HepG2 (cell line): ENCODE measurements around the gene AANAT. TPM values are rescaled to one million over a fixed set of nuclear protein-coding genes. Genes with fewer than 3 reads are reported as not detected.
A peak's percentile ranks its signal among the peaks of the same experiment; 100 is the strongest.

Experiments used
- ELF1 ChIP-seq: sonication (generic); formaldehyde crosslinking; IDR thresholded peaks from 2 replicates; pipeline ENCODE4 v1.4.0; 2020; ENCODE audit warnings: missing genetic modification reagents
- FOXK1 ChIP-seq: sonication (generic); formaldehyde crosslinking; IDR thresholded peaks from 2 replicates; pipeline ENCODE4 v1.4.0; 2020; ENCODE audit warnings: low read depth, missing genetic modification reagents, borderline replicate concordance
- GATAD1 ChIP-seq: IDR thresholded peaks from 2 replicates; pipeline ENCODE4 v1.6.1; 2016; ENCODE audit warnings: missing genetic modification reagents, missing compliant biosample characterization
- IRX3 ChIP-seq: sonication (generic); formaldehyde crosslinking; IDR thresholded peaks from 2 replicates; pipeline ENCODE4 v1.8.1; 2023; ENCODE audit warnings: mild to moderate bottlenecking, low read depth, missing genetic modification reagents, borderline replicate concordance
- JARID2 ChIP-seq: sonication (generic); formaldehyde crosslinking; IDR thresholded peaks from 2 replicates; pipeline ENCODE4 v1.8.1; 2023; ENCODE audit warnings: missing genetic modification reagents, inconsistent platforms; ENCODE audit not compliant: insufficient replicate concordance
- KLF11 ChIP-seq: IDR thresholded peaks from 2 replicates; pipeline ENCODE4 v1.6.1; 2016; ENCODE audit warnings: missing compliant biosample characterization
- NR2F6 ChIP-seq, 2 experiments: IDR thresholded peaks; 2 replicates each; pipeline ENCODE4 v1.6.1; 2016; ENCODE audit warnings: antibody characterized with exemption in 1 of 2, mild to moderate bottlenecking in 1 of 2
- PTBP1 ChIP-seq: fragments of 200-400 bp; formaldehyde crosslinking; IDR thresholded peaks from 2 replicates; pipeline ENCODE4 v1.6.1; 2018; ENCODE audit warnings: low read length, low read depth; ENCODE audit not compliant: poor library complexity, severe bottlenecking
- ZMAT3 ChIP-seq: sonication (generic); formaldehyde crosslinking; conservative IDR thresholded peaks from 2 replicates; pipeline ENCODE4 v1.7.0; 2021; ENCODE audit warnings: missing genetic modification reagents
- ZNF331 ChIP-seq: sonication (generic); formaldehyde crosslinking; IDR thresholded peaks from 2 replicates; pipeline ENCODE4 v1.4.0; 2020; ENCODE audit warnings: missing genetic modification reagents
- ZNF556 ChIP-seq: sonication (generic); formaldehyde crosslinking; IDR thresholded peaks from 2 replicates; pipeline ENCODE4 v1.4.0; 2020; ENCODE audit warnings: mild to moderate bottlenecking, missing genetic modification reagents, borderline replicate concordance
- ZNF572 ChIP-seq: sonication (generic); formaldehyde crosslinking; IDR thresholded peaks from 2 replicates; pipeline ENCODE4 v1.5.1; 2020; ENCODE audit warnings: mild to moderate bottlenecking, missing genetic modification reagents
- ZNF589 ChIP-seq: sonication (generic); formaldehyde crosslinking; conservative IDR thresholded peaks from 2 replicates; pipeline ENCODE4 v1.8.0; 2022; ENCODE audit warnings: mild to moderate bottlenecking, moderate library complexity, missing genetic modification reagents
- ZNF7 ChIP-seq: IDR thresholded peaks from 2 replicates; pipeline ENCODE4 v1.6.1; 2016; ENCODE audit warnings: missing biosample characterization, missing genetic modification reagents
- ZNF768 ChIP-seq: sonication (generic); formaldehyde crosslinking; IDR thresholded peaks from 2 replicates; pipeline ENCODE4 v1.4.0; 2020; ENCODE audit warnings: missing genetic modification reagents
- polyA plus RNA-seq, 8 experiments: library from polyadenylated mRNA; depleted of rRNA in 3 of 8; stranded (reverse) in 7 of 8; unstranded in 1 of 8; fragments of >200 nt; fragmentation: Illumina TruSeq in 4 of 8; extraction: Trizol in 4 of 8; gene quantifications; 2 replicates each; pipeline versions ENCODE4 v1.2.1 to v1.2.3, GENCODE V29; 2011 to 2016; ENCODE audit warnings: low read depth in 4 of 8, missing spikeins in 1 of 8, mixed read lengths in 1 of 8; ENCODE audit not compliant: insufficient read depth in 1 of 8
- total RNA-seq, 5 experiments: library from RNA; depleted of rRNA; stranded (reverse); fragments of >200 nt; fragmentation: Illumina TruSeq; extraction: Trizol; gene quantifications; 2 replicates each; pipeline ENCODE4 v1.2.3, GENCODE V29; 2016; ENCODE audit warnings: low read depth in 1 of 5
- TF ChIP-seq, protein P1 (sequence below): sonication (generic); formaldehyde crosslinking; IDR thresholded peaks from 2 replicates; pipeline ENCODE4 v1.4.0; 2020; ENCODE audit warnings: missing genetic modification reagents
- TF ChIP-seq, protein P2 (sequence below): sonication (generic); formaldehyde crosslinking; IDR thresholded peaks from 2 replicates; pipeline ENCODE4 v1.5.1; 2020; ENCODE audit warnings: mild to moderate bottlenecking, missing genetic modification reagents, moderate library complexity
- TF ChIP-seq, protein P3 (sequence below): sonication (generic); formaldehyde crosslinking; IDR thresholded peaks from 2 replicates; pipeline ENCODE4 v1.4.0; 2020; ENCODE audit warnings: missing genetic modification reagents
- TF ChIP-seq, protein P4 (sequence below): sonication (generic); formaldehyde crosslinking; IDR thresholded peaks from 2 replicates; pipeline ENCODE4 v1.4.0; 2020; ENCODE audit warnings: missing genetic modification reagents
- TF ChIP-seq, protein P5 (sequence below): sonication (generic); formaldehyde crosslinking; IDR thresholded peaks from 2 replicates; pipeline ENCODE4 v1.5.0; 2020; ENCODE audit warnings: missing genetic modification reagents

The AANAT gene
- total and polyA plus RNA-seq, 2 of the 13 experiments (the other 11 are each of a cell fraction or from before 2014, with no cell fraction given), result 0.07 TPM; not detected in 1

DNA sequence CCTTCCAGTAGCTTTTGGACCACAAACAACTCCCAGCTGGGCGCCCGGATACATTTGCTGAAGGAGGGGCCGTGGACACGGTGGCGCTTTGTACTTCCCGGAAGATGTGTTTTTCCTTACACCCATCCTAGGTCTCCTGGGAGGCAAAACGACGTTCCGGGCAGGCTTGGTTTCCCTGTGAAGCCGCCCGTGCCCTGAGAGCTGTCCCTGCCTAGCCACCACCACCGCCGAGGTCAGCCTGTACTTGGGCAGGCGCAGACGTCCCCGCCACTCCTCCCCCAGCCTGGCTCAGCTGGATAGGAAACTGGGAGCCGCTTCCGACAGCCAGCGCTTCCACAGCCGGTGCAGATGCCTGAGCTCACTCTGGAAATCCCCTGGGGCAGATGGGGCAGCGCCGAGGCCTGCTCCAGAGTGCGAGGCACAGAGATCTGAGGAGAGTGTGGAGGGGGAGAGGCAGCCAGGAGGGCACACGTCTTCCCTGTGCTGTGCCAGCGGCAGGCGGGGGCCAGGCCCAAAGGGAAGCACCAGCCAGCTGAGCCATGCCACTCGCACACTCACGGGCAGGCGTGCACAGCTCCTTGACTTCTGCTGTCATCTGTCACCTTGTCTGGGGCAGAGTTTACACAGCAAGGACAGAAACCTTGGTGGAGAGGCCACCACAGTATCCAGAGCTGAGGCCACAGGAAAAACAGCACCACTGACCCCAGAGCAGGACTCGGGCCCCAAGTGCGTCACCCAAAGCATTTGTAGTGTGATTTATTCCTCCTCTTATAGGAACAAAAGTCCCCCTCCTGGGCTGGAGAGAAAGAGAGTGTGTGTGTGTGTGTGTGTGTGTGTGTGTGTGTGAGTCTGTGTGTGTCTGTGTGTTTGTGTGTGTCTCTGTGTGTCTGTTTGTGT lies 30.8 kb downstream of the AANAT start (continued):
- TF ChIP-seq, protein P1, sequence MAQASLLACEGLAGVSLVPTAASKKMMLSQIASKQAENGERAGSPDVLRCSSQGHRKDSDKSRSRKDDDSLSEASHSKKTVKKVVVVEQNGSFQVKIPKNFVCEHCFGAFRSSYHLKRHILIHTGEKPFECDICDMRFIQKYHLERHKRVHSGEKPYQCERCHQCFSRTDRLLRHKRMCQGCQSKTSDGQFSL (CRISPR knock-in tag), result 0 out of 2 replicates have a peak, but pooled peaks have one; percentile 38
- 0 out of 2 replicates have a peak, but pooled peaks have one; percentile 6 for TF ChIP-seq ZNF589 (CRISPR knock-in tag)
- TF ChIP-seq ZNF572 (CRISPR knock-in tag), result 0 out of 2 replicates have a peak, but pooled peaks have one; percentile 22
- TF ChIP-seq, protein P2, sequence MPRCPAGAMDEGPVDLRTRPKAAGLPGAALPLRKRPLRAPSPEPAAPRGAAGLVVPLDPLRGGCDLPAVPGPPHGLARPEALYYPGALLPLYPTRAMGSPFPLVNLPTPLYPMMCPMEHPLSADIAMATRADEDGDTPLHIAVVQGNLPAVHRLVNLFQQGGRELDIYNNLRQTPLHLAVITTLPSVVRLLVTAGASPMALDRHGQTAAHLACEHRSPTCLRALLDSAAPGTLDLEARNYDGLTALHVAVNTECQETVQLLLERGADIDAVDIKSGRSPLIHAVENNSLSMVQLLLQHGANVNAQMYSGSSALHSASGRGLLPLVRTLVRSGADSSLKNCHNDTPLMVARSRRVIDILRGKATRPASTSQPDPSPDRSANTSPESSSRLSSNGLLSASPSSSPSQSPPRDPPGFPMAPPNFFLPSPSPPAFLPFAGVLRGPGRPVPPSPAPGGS (CRISPR knock-in tag), result peak; percentile 59
- no peak for TF ChIP-seq FOXK1 (CRISPR knock-in tag)
- peak; percentile 79; the same call in 1 of the 2 replicates for TF ChIP-seq ZNF331 (CRISPR knock-in tag)
- TF ChIP-seq, protein P3, sequence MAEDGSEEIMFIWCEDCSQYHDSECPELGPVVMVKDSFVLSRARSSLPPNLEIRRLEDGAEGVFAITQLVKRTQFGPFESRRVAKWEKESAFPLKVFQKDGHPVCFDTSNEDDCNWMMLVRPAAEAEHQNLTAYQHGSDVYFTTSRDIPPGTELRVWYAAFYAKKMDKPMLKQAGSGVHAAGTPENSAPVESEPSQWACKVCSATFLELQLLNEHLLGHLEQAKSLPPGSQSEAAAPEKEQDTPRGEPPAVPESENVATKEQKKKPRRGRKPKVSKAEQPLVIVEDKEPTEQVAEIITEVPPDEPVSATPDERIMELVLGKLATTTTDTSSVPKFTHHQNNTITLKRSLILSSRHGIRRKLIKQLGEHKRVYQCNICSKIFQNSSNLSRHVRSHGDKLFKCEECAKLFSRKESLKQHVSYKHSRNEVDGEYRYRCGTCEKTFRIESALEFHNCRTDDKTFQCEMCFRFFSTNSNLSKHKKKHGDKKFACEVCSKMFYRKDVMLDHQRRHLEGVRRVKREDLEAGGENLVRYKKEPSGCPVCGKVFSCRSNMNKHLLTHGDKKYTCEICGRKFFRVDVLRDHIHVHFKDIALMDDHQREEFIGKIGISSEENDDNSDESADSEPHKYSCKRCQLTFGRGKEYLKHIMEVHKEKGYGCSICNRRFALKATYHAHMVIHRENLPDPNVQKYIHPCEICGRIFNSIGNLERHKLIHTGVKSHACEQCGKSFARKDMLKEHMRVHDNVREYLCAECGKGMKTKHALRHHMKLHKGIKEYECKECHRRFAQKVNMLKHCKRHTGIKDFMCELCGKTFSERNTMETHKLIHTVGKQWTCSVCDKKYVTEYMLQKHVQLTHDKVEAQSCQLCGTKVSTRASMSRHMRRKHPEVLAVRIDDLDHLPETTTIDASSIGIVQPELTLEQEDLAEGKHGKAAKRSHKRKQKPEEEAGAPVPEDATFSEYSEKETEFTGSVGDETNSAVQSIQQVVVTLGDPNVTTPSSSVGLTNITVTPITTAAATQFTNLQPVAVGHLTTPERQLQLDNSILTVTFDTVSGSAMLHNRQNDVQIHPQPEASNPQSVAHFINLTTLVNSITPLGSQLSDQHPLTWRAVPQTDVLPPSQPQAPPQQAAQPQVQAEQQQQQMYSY (CRISPR knock-in tag), result no peak
- no peak; the same call in 1 of the 2 replicates for TF ChIP-seq KLF11
- TF ChIP-seq PTBP1, result no peak
- no peak for TF ChIP-seq IRX3 (CRISPR knock-in tag)
- peak; percentile 73 for TF ChIP-seq ZNF768 (CRISPR knock-in tag)
- TF ChIP-seq, protein P4, sequence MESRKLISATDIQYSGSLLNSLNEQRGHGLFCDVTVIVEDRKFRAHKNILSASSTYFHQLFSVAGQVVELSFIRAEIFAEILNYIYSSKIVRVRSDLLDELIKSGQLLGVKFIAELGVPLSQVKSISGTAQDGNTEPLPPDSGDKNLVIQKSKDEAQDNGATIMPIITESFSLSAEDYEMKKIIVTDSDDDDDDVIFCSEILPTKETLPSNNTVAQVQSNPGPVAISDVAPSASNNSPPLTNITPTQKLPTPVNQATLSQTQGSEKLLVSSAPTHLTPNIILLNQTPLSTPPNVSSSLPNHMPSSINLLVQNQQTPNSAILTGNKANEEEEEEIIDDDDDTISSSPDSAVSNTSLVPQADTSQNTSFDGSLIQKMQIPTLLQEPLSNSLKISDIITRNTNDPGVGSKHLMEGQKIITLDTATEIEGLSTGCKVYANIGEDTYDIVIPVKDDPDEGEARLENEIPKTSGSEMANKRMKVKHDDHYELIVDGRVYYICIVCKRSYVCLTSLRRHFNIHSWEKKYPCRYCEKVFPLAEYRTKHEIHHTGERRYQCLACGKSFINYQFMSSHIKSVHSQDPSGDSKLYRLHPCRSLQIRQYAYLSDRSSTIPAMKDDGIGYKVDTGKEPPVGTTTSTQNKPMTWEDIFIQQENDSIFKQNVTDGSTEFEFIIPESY, result peak; percentile 7; the same call in 1 of the 2 replicates
- TF ChIP-seq ZMAT3 (CRISPR knock-in tag), result no peak; the same call in 1 of the 2 replicates
- TF ChIP-seq JARID2 (CRISPR knock-in tag), result peak; percentile 51
- no peak; the same call in 1 of the 2 replicates for TF ChIP-seq NR2F6 (IDR thresholded peaks at IDR 0.05)
- no peak; the same call in 1 of the 2 replicates for TF ChIP-seq NR2F6 (CRISPR knock-in tag; IDR thresholded peaks at IDR 0.05)
- peak; percentile 51; the same call in 1 of the 2 replicates for TF ChIP-seq ELF1 (CRISPR knock-in tag)
- no peak for TF ChIP-seq ZNF7 (CRISPR knock-in tag)
- TF ChIP-seq ZNF556 (CRISPR knock-in tag), result peak; percentile 88; the same call in 1 of the 2 replicates
- TF ChIP-seq GATAD1, result peak; percentile 59; the same call in 1 of the 2 replicates
- TF ChIP-seq, protein P5, sequence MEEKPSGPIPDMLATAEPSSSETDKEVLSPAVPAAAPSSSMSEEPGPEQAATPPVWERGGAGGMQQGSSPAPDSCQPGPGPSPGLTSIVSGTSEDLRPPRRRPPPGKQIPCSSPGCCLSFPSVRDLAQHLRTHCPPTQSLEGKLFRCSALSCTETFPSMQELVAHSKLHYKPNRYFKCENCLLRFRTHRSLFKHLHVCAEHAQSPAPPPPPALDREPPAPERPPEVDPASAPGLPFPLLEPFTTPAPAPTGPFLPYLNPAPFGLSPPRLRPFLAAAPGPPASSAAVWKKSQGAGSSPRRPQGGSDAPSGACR (CRISPR knock-in tag), result peak; percentile 97
